Measurements from ENCODE around the gene GPD1L. TPM values are rescaled to one million over a fixed set of nuclear protein-coding genes. Genes with fewer than 3 reads are reported as not detected.
"Not testable (repeated sequence)": the region's sequence is repeated elsewhere in the genome, so short reads cannot be mapped to it uniquely, and the experiment has no call there.

The GPD1L gene
- total RNA-seq, 5 donors from 2014 or later (not counting 1 experiment from before 2014, with no cell fraction given), result 20.2 to 26.6 (median 21.1) TPM

- ATAC-seq (replicated peaks in 1 of 4) (no peak), DNase-seq (no peak)
- Mint-ChIP-seq H3K27ac (no peak overlapping the region), H3K36me3 (no peaks in the 10 kb centered on the region), H3K4me3 (no peak overlapping the region), H3K27me3 (peaks cover 10 to 13% of the 10 kb centered on the region in 2 donors), H3K4me1 (no peaks in the 10 kb centered on the region), H3K9me3 (no peaks in the 10 kb centered on the region)
- H3K27ac ChIP-seq (ENCODE audit: low read length), result no peak overlapping the region
- WGBS (ENCODE audit: insufficient coverage), result 90% methylated on average over 2 of the region's 4 CpGs
- POLR2A ChIA-PET, result no interaction called here
- H3K9me3 ChIP-seq, result no peaks in the 10 kb centered on the region
- no peaks in the 10 kb centered on the region for H3K36me3 ChIP-seq (ENCODE audit: control insufficient read depth in 2 of 2, extremely low read depth in 1 of 2, insufficient read depth in 1 of 2, low read length in 1 of 2)
- H3K4me1 ChIP-seq (ENCODE audit: control insufficient read depth in 1 of 2, extremely low read depth in 1 of 2, insufficient read depth in 2 of 2, low read length in 2 of 2), result no peaks in the 10 kb centered on the region
- peaks cover 0 to 5% of the 10 kb centered on the region in 2 experiments for H3K27me3 ChIP-seq (replicated peaks in 1 of 2; ENCODE audit: control insufficient read depth in 2 of 2, extremely low read depth in 1 of 2, insufficient read depth in 2 of 2, low read length in 1 of 2)
- H3K4me3 ChIP-seq (ENCODE audit: control insufficient read depth in 1 of 2, extremely low read depth in 1 of 2, low read length in 1 of 2), result no peak overlapping the region
- CTCF ChIA-PET, result interaction anchor here in 1 of 2 donors (0.9 kb wide), 1 partner anchor 55 kb away, joined by 3 read pairs; no protein-coding TSS in a partner anchor
Measured at GRCh38 chr3:32186097-32186496, 79.7 kb downstream of the GPD1L start.

GRCh38 chr3:32186876-32187275 lies 80.5 kb downstream of the GPD1L start:
- H3K9me3 Mint-ChIP-seq, result no peaks in the 10 kb centered on the region
- DNase-seq (no peak), ATAC-seq (replicated peaks in 1 of 4) (no peak)
- no peak overlapping the region for H3K4me3 Mint-ChIP-seq
- no peaks in the 10 kb centered on the region for H3K9me3 ChIP-seq
- CTCF ChIA-PET, result interaction anchor here in 1 of 2 donors (1.6 kb wide), 1 partner anchor 11 kb away, joined by 3 read pairs; no protein-coding TSS in a partner anchor
- H3K27me3 Mint-ChIP-seq, result peaks cover 12 to 13% of the 10 kb centered on the region in 2 donors
- no peaks in the 10 kb centered on the region for H3K4me1 Mint-ChIP-seq
- H3K4me3 ChIP-seq (ENCODE audit: control insufficient read depth in 1 of 2, extremely low read depth in 1 of 2, low read length in 1 of 2), result no peak overlapping the region
- H3K27ac ChIP-seq (ENCODE audit: low read length), result no peak overlapping the region
- H3K36me3 ChIP-seq (ENCODE audit: control insufficient read depth in 2 of 2, extremely low read depth in 1 of 2, insufficient read depth in 1 of 2, low read length in 1 of 2), result no peaks in the 10 kb centered on the region
- 100% methylated on average over 1 of the region's 2 CpGs for WGBS (ENCODE audit: insufficient coverage)
- no peaks in the 10 kb centered on the region for H3K4me1 ChIP-seq (ENCODE audit: control insufficient read depth in 1 of 2, extremely low read depth in 1 of 2, insufficient read depth in 2 of 2, low read length in 2 of 2)
- H3K27me3 ChIP-seq (replicated peaks in 1 of 2; ENCODE audit: control insufficient read depth in 2 of 2, extremely low read depth in 1 of 2, insufficient read depth in 2 of 2, low read length in 1 of 2), result peaks cover 0 to 5% of the 10 kb centered on the region in 2 experiments
- POLR2A ChIA-PET, result no interaction called here
- no peak overlapping the region for H3K27ac Mint-ChIP-seq
- no peaks in the 10 kb centered on the region for H3K36me3 Mint-ChIP-seq

- Histone ChIP-seq H3K9me3 (no peaks in the 10 kb centered on the region), H3K4me1 (ENCODE audit: control insufficient read depth in 1 of 2, extremely low read depth in 1 of 2, insufficient read depth in 2 of 2, low read length in 2 of 2) (no peaks in the 10 kb centered on the region), H3K27me3 (replicated peaks in 1 of 2; ENCODE audit: control insufficient read depth in 2 of 2, extremely low read depth in 1 of 2, insufficient read depth in 2 of 2, low read length in 1 of 2) (peaks cover 0 to 7% of the 10 kb centered on the region in 2 experiments), H3K36me3 (ENCODE audit: control insufficient read depth in 2 of 2, extremely low read depth in 1 of 2, insufficient read depth in 1 of 2, low read length in 1 of 2) (no peaks in the 10 kb centered on the region), H3K27ac (ENCODE audit: low read length) (no peak overlapping the region), H3K4me3 (ENCODE audit: control insufficient read depth in 1 of 2, extremely low read depth in 1 of 2, low read length in 1 of 2) (no peak overlapping the region)
- Mint-ChIP-seq H3K27me3 (peaks cover 12% of the 10 kb centered on the region in 2 donors), H3K4me1 (no peaks in the 10 kb centered on the region), H3K4me3 (no peak overlapping the region), H3K27ac (no peak overlapping the region), H3K9me3 (no peaks in the 10 kb centered on the region), H3K36me3 (no peaks in the 10 kb centered on the region)
- ATAC-seq (replicated peaks in 1 of 4) (no peak), DNase-seq (no peak)
- ChIA-PET CTCF (no interaction called here), POLR2A (no interaction called here)
- 77% methylated on average over 3 of the region's 3 CpGs for WGBS (ENCODE audit: insufficient coverage)
Measured at GRCh38 chr3:32189693-32190092, 83.3 kb downstream of the GPD1L start.

GRCh38 chr3:32190556-32190955 lies 84.1 kb downstream of the GPD1L start:
- POLR2A ChIA-PET; CTCF ChIA-PET; DNase-seq; H3K4me1 Mint-ChIP-seq; H3K36me3 ChIP-seq (ENCODE audit: control insufficient read depth in 2 of 2, extremely low read depth in 1 of 2, insufficient read depth in 1 of 2, low read length in 1 of 2); H3K4me3 ChIP-seq (ENCODE audit: control insufficient read depth in 1 of 2, extremely low read depth in 1 of 2, low read length in 1 of 2); H3K36me3 Mint-ChIP-seq; H3K27ac Mint-ChIP-seq; H3K4me1 ChIP-seq (ENCODE audit: control insufficient read depth in 1 of 2, extremely low read depth in 1 of 2, insufficient read depth in 2 of 2, low read length in 2 of 2); H3K27ac ChIP-seq (ENCODE audit: low read length); H3K27me3 ChIP-seq (replicated peaks in 1 of 2; ENCODE audit: control insufficient read depth in 2 of 2, extremely low read depth in 1 of 2, insufficient read depth in 2 of 2, low read length in 1 of 2); ATAC-seq (replicated peaks in 1 of 4); H3K9me3 ChIP-seq; H3K4me3 Mint-ChIP-seq; H3K9me3 Mint-ChIP-seq: not testable (repeated sequence)
- WGBS (ENCODE audit: insufficient coverage), result 87% methylated on average over 6 of the region's 6 CpGs
- H3K27me3 Mint-ChIP-seq, result peaks cover 12% of the 10 kb centered on the region in 2 donors

- Mint-ChIP-seq H3K4me1 (no peaks in the 10 kb centered on the region), H3K27me3 (peaks cover 6 to 10% of the 10 kb centered on the region in 2 donors), H3K9me3 (no peaks in the 10 kb centered on the region), H3K36me3 (no peaks in the 10 kb centered on the region), H3K4me3 (no peak overlapping the region), H3K27ac (no peak overlapping the region)
- peaks cover 0 to 4% of the 10 kb centered on the region in 2 experiments for H3K27me3 ChIP-seq (replicated peaks in 1 of 2; ENCODE audit: control insufficient read depth in 2 of 2, extremely low read depth in 1 of 2, insufficient read depth in 2 of 2, low read length in 1 of 2)
- H3K9me3 ChIP-seq, result no peaks in the 10 kb centered on the region
- ChIA-PET CTCF (interaction anchor here (0.6 kb wide), 2 partner anchors 13 to 16 kb away, joined by 3 to 4 read pairs; no protein-coding TSS in a partner anchor), POLR2A (no interaction called here)
- no peaks in the 10 kb centered on the region for H3K36me3 ChIP-seq (ENCODE audit: control insufficient read depth in 2 of 2, extremely low read depth in 1 of 2, insufficient read depth in 1 of 2, low read length in 1 of 2)
- no peaks in the 10 kb centered on the region for H3K4me1 ChIP-seq (ENCODE audit: control insufficient read depth in 1 of 2, extremely low read depth in 1 of 2, insufficient read depth in 2 of 2, low read length in 2 of 2)
- no peak for DNase-seq
- no peak overlapping the region for H3K27ac ChIP-seq (ENCODE audit: low read length)
- no peak for ATAC-seq (replicated peaks in 1 of 4)
- no peak overlapping the region for H3K4me3 ChIP-seq (ENCODE audit: control insufficient read depth in 1 of 2, extremely low read depth in 1 of 2, low read length in 1 of 2)
Measured at GRCh38 chr3:32193101-32193500, 86.7 kb downstream of the GPD1L start.

GRCh38 chr3:32194653-32195052 lies 88.2 kb downstream of the GPD1L start:
- H3K36me3 ChIP-seq (ENCODE audit: control insufficient read depth in 2 of 2, extremely low read depth in 1 of 2, insufficient read depth in 1 of 2, low read length in 1 of 2), result no peaks in the 10 kb centered on the region
- no peaks in the 10 kb centered on the region for H3K4me1 Mint-ChIP-seq
- CTCF ChIA-PET, result no interaction called here
- no peaks in the 10 kb centered on the region for H3K36me3 Mint-ChIP-seq
- WGBS (ENCODE audit: insufficient coverage), result 83% methylated on average over 1 of the region's 1 CpG
- no peaks in the 10 kb centered on the region for H3K4me1 ChIP-seq (ENCODE audit: control insufficient read depth in 1 of 2, extremely low read depth in 1 of 2, insufficient read depth in 2 of 2, low read length in 2 of 2)
- no peak overlapping the region for H3K27ac Mint-ChIP-seq
- no peak for DNase-seq
- H3K27me3 Mint-ChIP-seq, result peaks cover 10% of the 10 kb centered on the region in 2 donors
- no peaks in the 10 kb centered on the region for H3K9me3 Mint-ChIP-seq
- H3K9me3 ChIP-seq, result no peaks in the 10 kb centered on the region
- peaks cover 0 to 12% of the 10 kb centered on the region in 2 experiments for H3K27me3 ChIP-seq (replicated peaks in 1 of 2; ENCODE audit: control insufficient read depth in 2 of 2, extremely low read depth in 1 of 2, insufficient read depth in 2 of 2, low read length in 1 of 2)
- no peak overlapping the region for H3K27ac ChIP-seq (ENCODE audit: low read length)
- POLR2A ChIA-PET, result no interaction called here
- H3K4me3 ChIP-seq (ENCODE audit: control insufficient read depth in 1 of 2, extremely low read depth in 1 of 2, low read length in 1 of 2), result no peak overlapping the region
- ATAC-seq (replicated peaks in 1 of 4), result no peak
- no peak overlapping the region for H3K4me3 Mint-ChIP-seq

Measured in T-cell (primary cell).